SU-DHL-6 (cell line): ENCODE data around the gene BRD8.
A peak's percentile ranks its signal among the peaks of the same experiment; 100 is the strongest.

ENCODE experiments used
- H2AFZ ChIP-seq: fragments of 200-600 bp; sonication (generic); 2 replicates; pipeline ENCODE4 v1.6.1; 2014; ENCODE audit warnings: low read depth, mild to moderate bottlenecking, moderate library complexity, mixed read lengths, antibody characterized with exemption, low read length; ENCODE audit not compliant: severe bottlenecking
- H3F3A ChIP-seq: fragments of 200-600 bp; shearing (Covaris generic); 2 replicates; pipeline ENCODE4 v1.6.0; 2016; ENCODE audit warnings: antibody characterized with exemption, mild to moderate bottlenecking; ENCODE audit not compliant: insufficient read depth
- H3K27ac ChIP-seq: fragments of 200-600 bp; sonication (generic); 2 replicates; pipeline ENCODE4 v1.5.1; 2016; ENCODE audit warnings: low read depth, mild to moderate bottlenecking, low read length, moderate library complexity, mixed read lengths
- H3K27me3 ChIP-seq: fragments of 200-600 bp; sonication (generic), shearing (Covaris generic); 2 replicates; pipeline ENCODE4 v1.6.0; 2014; ENCODE audit warnings: mild to moderate bottlenecking, low read length
- H3K36me3 ChIP-seq: fragments of 200-600 bp; sonication (generic); 2 replicates; pipeline ENCODE4 v1.6.1; 2014; ENCODE audit warnings: mild to moderate bottlenecking, low read length, mixed read lengths
- H3K4me2 ChIP-seq: fragments of 300-600, 200-600 bp; shearing (Covaris generic), sonication (generic); 2 replicates; pipeline ENCODE4 v1.6.0; 2014; ENCODE audit warnings: low read length, low read depth, mild to moderate bottlenecking; ENCODE audit not compliant: poor library complexity, severe bottlenecking
- H3K4me3 ChIP-seq: fragments of 200-600 bp; sonication (generic); 2 replicates; pipeline ENCODE4 v1.5.1; 2014; ENCODE audit warnings: antibody characterized with exemption, low read length, mild to moderate bottlenecking, mixed read lengths; ENCODE audit not compliant: insufficient read depth, poor library complexity, severe bottlenecking
- H3K79me2 ChIP-seq: fragments of 200-600 bp; sonication (generic); 2 replicates; pipeline ENCODE4 v1.6.1; 2014; ENCODE audit warnings: mild to moderate bottlenecking, low read length, moderate library complexity; ENCODE audit not compliant: insufficient read depth
- H3K9ac ChIP-seq: fragments of 200-600 bp; sonication (generic); 2 replicates; pipeline ENCODE4 v1.7.0; 2014; ENCODE audit warnings: mild to moderate bottlenecking, low read length
- H3K9me2 ChIP-seq: fragments of 200-600 bp; sonication (generic); replicated peaks from 2 replicates; pipeline ENCODE4 v1.6.1; 2014; ENCODE audit warnings: low read length; ENCODE audit not compliant: insufficient read depth
- H3K9me3 ChIP-seq: fragments of 200-600 bp; sonication (generic); 2 replicates; pipeline ENCODE4 v1.6.1; 2014; ENCODE audit warnings: low read length, mixed read lengths; ENCODE audit not compliant: insufficient read depth
- H4K20me1 ChIP-seq: fragments of 200-600 bp; sonication (generic); 2 replicates; pipeline ENCODE4 v1.6.1; 2014; ENCODE audit warnings: low read depth, mild to moderate bottlenecking, antibody characterized with exemption, low read length, moderate library complexity, mixed read lengths
- CTCF ChIP-seq: fragments of 200-600 bp; sonication (generic); IDR thresholded peaks from one replicate; pipeline ENCODE4 v1.5.1; 2017; ENCODE audit warnings: antibody characterized with exemption, mild to moderate bottlenecking, low read length, moderate library complexity; ENCODE audit not compliant: insufficient read depth, poor library complexity, severe bottlenecking
- EZH2phosphoT487 ChIP-seq: fragments of 200-600 bp; sonication (generic), shearing (Covaris generic); conservative IDR thresholded peaks from 2 replicates; pipeline ENCODE4 v1.6.1; 2018; ENCODE audit warnings: mild to moderate bottlenecking, antibody characterized with exemption, low read length, moderate library complexity, mixed read lengths

BRD8 gene

GRCh38 chr5:138107213-138107612 is 71.2 kb downstream of the BRD8 start:
- Histone ChIP-seq H3K36me3 (no peaks in the 10 kb centered on the region), H3K9me2 (no peaks in the 10 kb centered on the region), H3K79me2 (no peaks in the 10 kb centered on the region), H3K4me3 (no peak overlapping the region), H3K9me3 (no peaks in the 10 kb centered on the region), H3K4me2 (no peak overlapping the region), H3K9ac (no peak overlapping the region), H3K27ac (no peak overlapping the region), H3K27me3 (no peaks in the 10 kb centered on the region), H2AFZ (no peak overlapping the region), H3F3A (no peaks in the 10 kb centered on the region), H4K20me1 (no peaks in the 10 kb centered on the region)
- TF ChIP-seq CTCF: no peak
- TF ChIP-seq EZH2phosphoT487: no peak

DNA sequence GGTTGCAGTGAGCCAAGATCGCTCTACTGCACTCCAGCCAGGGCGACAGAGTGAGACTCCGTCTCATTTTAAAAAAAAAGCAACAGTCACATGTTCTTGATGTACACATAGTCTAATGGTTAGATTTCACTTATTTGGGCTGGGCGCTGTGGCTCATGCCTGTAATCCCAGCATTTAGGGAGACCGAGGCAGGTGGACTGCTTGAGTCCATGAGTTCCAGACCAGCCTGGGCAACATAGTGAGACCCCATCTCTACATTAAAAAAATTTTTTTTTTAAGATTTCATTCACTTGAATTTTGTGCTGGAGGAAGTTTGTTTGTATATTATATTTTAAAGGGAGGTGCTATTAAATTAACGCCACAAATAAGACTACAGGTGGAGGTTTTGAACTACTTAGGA is 72.7 kb downstream of the BRD8 start:
- H3K9ac ChIP-seq: no peak overlapping the region
- H4K20me1 ChIP-seq: no peaks in the 10 kb centered on the region
- H3K36me3 ChIP-seq: no peaks in the 10 kb centered on the region
- no peaks in the 10 kb centered on the region for H3K79me2 ChIP-seq
- H3K9me2 ChIP-seq: no peaks in the 10 kb centered on the region
- H3K4me2 ChIP-seq: no peak overlapping the region
- TF ChIP-seq CTCF (no peak), EZH2phosphoT487 (no peak)
- no peak overlapping the region for H3K4me3 ChIP-seq
- H3K27ac ChIP-seq: no peak overlapping the region
- no peaks in the 10 kb centered on the region for H3K27me3 ChIP-seq
- no peak overlapping the region for H2AFZ ChIP-seq
- no peaks in the 10 kb centered on the region for H3F3A ChIP-seq
- no peaks in the 10 kb centered on the region for H3K9me3 ChIP-seq

DNA sequence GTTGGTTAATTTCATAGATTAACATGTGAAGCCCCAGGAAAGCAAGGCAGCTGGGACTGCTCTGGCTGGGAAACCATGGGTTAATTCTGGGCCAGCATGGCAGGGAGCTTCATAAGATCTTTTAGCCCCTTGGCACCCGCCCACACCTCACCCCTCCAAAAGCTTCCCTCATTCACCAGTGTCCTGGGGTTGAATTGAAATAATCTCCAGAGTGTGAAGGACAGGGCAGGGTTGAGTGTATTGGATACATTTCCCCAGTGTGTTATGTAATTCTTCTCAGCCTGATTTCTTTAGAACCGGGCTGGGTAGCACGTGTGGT is 75.2 kb downstream of the BRD8 start:
- H2AFZ ChIP-seq: peak overlapping the region; percentile 49
- no peaks in the 10 kb centered on the region for H3K9me2 ChIP-seq
- no peak overlapping the region for H3K4me2 ChIP-seq
- no peaks in the 10 kb centered on the region for H3K27me3 ChIP-seq
- no peak overlapping the region for H3K4me3 ChIP-seq
- no peaks in the 10 kb centered on the region for H3K9me3 ChIP-seq
- no peak overlapping the region for H3K9ac ChIP-seq
- no peaks in the 10 kb centered on the region for H3K36me3 ChIP-seq
- no peak overlapping the region for H3K27ac ChIP-seq
- TF ChIP-seq CTCF (no peak), EZH2phosphoT487 (no peak)
- no peaks in the 10 kb centered on the region for H3K79me2 ChIP-seq
- H3F3A ChIP-seq: no peaks in the 10 kb centered on the region
- H4K20me1 ChIP-seq: no peaks in the 10 kb centered on the region
